GM21528 (cell line): ENCODE data around the gene WDR20.
"Not testable (repeated sequence)": the region's sequence is repeated elsewhere in the genome, so short reads cannot be mapped to it uniquely, and the experiment has no call there.

ENCODE experiments used
- ATAC-seq: cut with Tn5 transposase; IDR thresholded peaks from one replicate; pipeline ENCODE4 v1.9.1; 2021; ENCODE audit warnings: mild to moderate bottlenecking, moderate library complexity; ENCODE audit not compliant: unreplicated experiment, low FRiP score

WDR20 gene

DNA sequence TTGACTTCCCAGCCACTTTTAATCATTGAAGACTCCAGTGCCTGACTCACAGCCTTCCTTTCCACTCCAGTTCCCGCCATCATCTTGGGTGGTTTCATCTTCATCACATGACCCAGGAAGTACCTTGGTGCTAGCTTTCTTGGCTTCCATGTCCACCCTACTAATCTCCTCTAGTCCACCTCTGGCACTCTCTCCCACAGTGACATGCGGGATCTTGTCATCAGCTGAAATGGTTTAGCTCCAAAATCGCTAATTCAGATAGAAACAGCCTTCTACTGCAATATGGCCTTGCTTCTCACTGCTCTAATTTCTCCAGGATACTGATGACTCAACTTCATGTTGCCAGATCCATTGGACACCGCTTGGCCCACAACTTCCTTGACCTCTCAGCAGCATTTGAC, 24.5 kb downstream of the WDR20 start:
- ATAC-seq, result no peak

DNA sequence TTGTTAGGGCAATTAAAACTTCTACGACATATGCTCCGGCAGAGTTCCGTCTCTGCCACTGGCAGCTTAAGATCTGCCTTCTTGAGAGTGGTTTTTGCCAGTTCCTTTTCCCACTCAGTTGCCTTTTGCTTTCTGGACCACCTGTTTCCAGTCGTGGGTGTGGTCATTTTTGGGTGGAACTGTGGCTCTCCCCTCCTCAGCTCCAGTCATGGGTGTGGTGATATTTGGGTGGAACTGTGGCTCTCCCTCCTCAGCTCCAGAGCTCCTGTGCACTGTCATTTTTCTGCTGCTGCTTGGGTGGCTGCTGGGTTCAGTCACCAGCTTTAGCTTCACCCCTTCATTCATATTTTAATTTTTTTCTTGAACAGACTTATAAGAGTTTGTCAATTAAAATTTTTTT, 25.3 kb downstream of the WDR20 start:
- ATAC-seq, result no peak

DNA sequence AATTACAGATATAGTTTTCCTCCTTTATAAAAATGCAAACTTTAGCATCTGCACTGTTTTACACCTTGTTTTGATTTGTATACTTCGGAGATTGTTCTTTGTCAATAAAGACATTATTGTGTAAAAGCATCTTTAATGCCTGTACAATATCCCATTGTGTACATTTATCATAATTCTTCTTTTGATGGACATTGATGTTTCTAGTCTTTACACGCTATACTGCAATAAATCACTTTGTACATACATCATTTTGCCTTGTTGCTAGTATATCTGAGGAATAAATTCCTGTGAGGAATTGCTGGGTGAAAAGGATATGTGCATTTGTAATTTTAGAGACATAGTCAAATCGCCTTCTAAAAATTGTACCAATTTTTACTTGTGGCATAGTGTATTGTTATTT, 30.4 kb downstream of the WDR20 start:
- ATAC-seq, result no peak

DNA sequence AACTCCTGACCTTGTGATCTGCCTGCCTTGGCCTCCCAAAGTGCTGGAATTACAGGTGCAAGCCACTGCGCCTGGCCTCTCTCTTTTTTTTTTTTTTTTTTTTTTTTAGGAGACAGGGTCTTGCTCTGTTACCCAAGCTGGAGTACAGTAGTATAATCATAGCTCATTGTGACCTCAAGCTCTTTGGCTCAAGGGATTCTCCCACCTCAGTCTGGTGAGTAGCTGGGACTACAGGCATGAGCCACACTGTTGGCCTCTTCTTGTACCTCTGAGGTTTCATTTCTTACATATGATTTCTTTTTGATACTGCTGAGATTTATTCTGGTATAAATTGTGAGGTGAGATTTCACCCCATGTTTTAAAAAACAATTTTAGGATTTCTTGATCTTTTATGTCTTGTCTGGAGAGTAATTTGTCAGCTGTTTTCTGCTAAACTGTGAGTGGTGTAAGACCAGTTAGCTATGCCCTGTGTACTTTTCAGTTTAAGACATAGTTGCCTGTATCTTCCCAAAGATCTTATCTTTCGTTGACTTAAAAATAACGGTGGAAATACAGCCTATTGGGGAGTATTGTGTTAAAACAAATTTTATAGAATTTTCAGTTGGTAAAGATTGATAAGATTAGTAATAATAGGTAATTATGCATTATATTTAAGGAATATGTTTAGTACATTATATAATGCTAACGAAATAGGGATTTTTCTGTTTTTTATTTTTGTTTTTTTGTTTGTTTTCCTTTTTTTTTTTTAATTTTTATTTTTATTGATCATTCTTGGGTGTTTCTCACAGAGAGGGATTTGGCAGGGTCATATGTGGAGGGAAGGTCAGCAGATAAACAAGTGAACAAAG, 31.7 kb downstream of the WDR20 start:
- ATAC-seq, result no peak

DNA sequence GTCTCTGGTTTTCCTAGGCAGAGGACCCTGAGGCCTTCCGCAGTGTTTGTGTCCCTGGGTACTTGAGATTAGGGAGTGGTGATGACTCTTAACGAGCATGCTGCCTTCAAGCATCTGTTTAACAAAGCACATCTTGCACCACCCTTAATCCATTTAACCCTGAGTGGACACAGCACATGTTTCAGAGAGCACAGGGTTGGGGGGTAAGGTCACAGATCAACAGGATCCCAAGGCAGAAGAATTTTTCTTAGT, 32.2 kb downstream of the WDR20 start:
- not testable (repeated sequence) for ATAC-seq

DNA sequence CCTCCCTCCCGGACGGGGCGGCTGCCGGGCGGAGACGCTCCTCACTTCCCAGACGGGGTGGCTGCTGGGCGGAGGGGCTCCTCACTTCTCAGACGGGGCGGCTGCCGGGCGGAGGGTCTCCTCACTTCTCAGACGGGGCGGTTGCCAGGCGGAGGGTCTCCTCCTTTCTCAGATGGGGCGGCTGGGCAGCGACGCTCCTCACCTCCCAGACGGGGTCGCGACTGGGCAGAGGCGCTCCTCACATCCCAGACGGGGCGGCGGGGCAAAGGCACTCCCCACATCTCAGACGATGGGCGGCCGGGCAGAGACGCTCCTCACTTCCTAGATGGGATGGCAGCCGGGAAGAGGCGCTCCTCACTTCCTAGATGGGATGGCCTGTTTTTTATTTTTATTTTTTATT, 33.0 kb downstream of the WDR20 start:
- not testable (repeated sequence) for ATAC-seq

DNA sequence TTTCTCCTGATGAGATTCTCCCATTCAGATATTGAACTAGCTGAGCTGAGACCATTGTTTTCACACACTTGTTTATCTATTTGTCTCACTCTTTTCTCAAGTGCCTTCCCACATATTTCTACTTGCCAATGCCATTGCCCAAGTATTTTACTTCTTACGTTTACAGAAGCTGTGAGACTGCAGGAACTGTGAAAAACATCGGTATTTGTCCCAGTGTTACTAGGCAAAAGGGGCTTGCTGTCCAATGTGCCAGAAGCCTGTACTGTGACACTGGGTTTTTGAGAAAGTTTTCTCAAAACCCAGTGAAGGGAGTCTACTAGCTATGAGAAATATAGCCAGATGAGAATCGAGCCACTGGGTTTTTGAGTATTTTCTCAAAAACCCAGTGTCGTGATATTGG, 37.5 kb downstream of the WDR20 start:
- ATAC-seq, result no peak

DNA sequence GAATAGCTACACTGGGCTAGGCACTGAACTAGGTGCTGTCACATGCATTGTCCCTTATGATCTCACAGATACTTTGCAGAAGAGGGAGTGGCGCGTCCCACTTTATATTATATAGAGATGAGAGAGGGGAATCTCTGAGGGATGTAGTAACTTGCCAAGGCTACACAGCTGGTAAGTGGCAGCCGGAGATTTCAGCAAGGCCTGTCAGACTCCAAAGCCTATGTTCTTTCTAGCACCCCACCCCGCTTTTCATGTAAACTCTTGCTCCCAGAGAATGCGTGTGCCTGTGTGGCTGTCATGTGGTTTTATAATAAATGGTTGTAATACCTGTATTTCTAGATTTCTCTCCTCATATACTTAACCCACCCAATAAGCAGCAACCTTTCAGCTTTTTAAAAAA, 39.1 kb downstream of the WDR20 start:
- no peak for ATAC-seq

DNA sequence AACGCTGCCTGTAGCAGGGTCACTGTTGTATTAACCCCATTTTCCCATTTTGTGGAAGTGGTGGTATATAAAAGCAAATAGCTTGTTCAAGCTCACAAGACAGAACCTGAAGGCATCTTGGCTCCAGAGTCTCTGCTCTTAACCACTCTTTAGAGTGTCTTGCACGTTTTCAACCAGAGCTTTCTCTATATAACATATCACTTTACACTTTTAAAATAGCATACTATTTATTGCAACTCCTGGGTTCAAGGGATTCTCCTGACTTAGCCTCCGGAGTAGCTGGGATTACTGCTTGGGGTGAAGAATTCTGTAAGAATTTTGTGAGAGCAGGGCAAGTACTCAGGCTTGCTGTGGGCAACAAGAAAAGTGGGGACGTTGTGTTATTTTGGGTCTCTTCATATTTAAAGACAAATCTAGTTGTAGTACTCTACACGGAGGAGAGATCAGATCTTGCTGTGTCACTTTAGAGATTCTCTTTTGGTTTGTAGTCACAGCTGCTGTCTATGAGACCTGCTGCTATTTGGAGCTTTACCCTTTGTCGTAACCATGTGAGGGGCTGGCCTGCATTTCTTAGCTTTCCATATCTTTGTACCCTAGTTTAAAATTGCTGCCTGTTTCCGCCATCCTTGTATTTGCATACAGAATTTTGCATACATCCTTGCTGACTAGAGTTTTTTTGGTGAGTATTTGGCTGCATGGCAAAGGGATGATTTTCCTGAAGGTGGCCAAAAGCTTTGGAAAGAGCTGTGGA, 40.7 kb downstream of the WDR20 start:
- ATAC-seq, result no peak

DNA sequence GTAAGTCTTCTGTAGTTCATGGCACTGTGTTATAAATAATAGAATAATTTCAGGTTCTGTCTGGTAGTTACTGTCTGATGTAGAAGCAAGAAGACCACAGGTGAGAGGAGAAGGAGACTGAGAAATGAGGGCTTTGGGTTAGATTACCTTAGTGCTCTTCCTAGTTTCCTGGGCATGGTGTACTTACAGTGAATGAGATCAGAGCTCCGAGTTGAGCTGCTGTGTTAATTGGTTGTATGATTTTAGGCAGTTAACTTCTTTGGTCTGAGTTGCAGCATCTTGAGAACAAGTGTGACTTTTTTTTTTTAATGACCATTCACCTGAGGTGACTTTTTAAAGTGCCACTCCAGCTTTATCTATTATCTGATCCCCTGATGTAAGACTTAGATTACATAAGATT, 41.5 kb downstream of the WDR20 start:
- no peak for ATAC-seq

DNA sequence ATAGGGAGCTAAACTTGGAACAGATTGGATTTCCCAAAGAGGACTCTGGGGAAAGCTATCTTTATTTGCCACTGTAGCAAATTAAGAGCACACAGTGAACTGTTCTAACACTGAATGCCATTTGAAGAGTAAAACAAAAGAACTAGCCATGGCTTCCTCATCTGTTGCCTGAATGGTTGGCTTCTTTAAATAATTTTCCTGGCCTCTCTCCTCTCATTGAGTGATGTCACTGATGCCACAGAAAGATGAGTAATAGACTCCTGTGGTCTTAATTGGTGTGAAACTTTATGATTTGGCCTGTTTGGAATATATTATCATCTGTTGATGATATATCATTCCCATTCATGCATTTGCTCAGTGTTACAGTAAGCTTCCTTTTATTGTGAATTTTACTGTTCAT, 42.5 kb downstream of the WDR20 start:
- no peak for ATAC-seq

DNA sequence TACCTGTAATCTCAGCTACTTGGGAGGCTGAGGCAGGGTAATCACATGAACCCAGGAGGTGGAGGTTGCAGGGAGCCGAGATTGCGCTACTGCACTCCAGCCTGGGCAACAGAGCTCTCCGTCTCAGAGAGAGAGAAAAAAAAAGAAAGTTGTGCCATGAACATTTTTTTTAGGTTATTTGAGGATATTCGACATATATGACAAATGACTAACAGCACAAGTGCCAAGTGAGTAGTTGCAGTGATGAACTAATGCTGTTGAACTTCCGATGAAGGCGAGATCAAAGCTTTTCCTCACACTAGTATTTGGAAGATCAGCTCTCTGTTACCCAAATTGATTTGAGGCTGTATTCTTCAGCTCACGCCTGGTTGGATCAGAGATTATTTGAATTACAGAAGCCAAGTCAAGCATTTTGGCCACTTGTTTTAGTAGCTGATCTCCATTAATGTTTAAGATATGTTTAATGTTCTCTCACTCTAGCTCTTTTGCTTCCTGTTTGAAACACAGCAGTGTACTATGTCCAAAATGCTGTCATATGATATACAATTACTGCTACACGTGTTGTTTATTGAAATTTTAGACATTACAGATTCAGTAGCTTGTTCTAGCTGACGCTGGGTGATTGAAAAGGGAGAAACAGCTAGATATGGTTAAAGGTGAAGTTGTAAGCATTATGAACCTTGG, 43.4 kb downstream of the WDR20 start:
- no peak for ATAC-seq

DNA sequence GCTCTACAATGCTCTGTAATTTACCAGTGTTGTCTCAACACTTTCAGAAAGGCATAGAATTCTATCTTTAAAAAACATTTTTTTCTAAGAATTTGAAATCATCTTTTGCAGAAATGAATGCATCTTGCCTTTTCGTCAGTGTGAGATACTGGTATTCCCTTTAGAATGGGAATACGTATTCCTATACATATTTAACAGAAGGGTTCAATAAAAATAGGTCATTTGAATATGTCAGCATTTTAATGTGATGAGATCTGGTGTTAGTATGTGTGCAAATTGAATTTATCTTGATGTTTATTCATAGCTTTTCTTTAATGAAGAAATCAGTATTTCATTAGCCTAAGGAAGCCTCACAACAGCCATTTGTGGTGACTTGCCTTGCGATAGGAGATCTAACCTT, 44.2 kb downstream of the WDR20 start:
- ATAC-seq, result no peak

DNA sequence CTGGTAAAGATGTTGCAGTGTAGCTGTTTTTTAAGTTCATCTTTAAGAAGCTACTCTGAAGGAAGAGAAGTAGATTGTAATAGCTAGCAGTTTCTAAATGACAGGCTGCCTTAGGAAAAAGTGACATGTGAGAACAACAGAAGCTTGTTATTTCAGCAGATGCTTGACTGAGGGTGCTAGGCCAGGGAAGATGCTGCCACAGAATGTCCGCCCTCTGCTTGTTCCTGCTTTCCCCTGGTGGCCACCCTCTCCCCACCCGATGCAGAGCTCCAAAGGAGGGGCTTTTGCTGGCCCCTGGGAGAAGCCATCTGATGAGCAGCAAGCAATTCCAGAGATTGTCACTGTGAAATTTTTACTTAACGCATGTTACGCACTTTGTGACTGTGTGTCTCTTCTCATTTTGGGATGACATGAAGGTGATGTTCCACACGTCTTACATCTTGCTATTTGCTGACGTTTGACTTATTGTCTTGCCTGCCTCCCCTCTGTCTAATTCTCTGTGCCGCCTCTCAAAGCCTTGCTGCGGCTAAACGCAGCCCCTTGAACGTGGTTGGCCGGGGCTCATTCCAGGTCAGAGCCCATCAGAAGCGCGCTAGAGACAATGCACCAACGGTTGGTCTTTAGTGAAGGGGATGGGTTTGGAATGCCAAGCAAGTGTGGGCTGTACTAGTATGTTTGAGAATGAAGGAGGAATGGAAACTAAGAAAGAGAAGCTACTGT, 44.8 kb downstream of the WDR20 start:
- ATAC-seq, result no peak

DNA sequence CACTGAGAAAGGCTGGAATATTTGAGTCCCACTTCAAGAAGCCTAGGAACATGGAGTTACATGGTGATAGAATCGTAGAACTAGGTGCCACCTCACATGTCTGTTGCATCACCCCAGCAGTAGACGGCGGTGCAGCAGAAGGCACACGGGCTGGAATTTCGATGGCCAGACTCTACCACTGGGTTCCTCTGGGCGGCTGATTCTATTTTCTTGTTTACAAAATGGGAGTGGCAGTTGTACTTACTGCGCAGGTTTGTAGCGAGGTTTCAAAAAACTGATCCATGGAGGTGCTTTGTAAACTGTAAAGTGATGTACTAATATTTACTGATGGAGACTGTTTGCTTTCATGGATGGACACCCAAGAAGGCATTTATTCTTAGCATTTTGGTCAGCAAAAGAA, 45.7 kb downstream of the WDR20 start:
- no peak for ATAC-seq

DNA sequence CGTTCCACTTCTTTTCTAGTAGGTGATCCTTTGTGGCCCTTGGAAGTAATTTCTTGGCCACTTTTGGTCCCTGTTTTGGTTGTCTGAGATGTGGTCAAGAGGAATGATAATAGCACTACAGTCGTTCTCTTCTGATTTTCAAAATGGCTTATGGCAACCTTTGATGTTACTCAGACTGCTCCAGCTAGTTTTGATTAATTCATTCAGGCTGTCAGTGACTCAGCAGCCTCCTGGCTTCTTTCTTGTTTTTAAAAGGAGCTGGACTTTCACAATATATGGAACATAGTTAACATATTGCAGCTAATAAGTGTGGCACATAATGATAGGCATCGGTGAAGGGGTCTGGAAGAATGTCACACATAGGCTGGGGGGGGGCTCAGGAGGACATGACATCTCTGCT, 47.3 kb downstream of the WDR20 start:
- no peak for ATAC-seq

DNA sequence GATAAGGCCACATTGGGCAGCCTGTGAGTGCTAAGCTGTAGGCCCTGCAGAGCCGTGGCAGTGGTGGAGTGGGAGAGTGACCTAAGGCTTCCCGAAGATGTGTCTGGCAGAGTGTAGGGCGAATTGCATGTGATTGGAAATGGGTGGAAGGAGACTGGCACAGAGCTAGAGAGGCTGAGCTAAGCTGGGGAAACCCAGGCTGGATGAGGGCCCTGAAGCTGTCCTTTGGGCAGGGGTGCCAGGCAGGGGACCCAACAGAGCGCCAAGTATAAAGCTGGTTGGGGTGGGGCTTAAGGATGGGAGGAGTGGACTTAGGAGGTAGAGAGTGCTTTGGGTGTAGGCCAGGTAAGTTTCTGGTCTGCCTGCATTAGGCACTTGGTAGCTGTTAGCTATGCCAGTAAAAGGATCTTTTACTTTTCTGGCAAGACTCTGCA, 47.9 kb downstream of the WDR20 start:
- no peak for ATAC-seq

DNA sequence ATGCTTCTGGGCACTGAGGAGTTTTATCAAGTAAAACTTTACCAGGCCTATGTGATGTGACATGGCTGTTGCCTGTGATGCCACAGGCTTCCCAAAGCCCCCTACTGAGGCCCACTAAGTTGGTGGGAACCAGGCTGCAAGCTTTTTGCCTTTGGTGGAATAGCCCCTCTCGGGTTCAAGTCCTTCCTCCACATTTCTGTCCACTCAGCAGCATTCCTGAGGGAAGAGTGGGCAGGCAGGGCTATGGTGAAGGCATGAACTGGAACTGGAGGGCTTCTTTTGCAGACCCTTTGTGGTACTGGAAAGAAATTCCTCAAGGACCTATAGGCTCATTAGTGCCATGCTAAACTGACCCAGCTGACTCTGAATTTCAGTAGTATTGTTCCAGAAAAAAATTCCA, 48.5 kb downstream of the WDR20 start:
- ATAC-seq, result no peak

DNA sequence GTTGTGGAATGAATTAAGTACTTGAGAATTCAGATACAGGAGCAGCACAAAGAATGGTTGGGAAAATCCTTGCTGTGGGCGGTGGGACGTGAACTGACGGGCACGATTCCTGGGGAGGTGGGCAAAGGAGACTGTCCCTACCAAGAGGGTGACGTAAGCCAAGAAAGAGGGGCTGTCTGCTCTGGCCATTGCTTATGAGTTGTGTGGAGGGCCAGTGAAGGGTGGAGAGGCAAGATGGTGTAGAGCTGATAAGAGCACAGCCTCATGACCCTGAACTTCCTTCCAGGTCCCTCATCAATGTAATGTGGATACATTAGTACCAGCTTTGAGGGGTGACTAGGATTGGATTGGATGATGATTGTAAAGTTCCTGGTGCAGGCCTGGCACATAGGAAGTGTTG, 50.2 kb downstream of the WDR20 start:
- ATAC-seq, result no peak

DNA sequence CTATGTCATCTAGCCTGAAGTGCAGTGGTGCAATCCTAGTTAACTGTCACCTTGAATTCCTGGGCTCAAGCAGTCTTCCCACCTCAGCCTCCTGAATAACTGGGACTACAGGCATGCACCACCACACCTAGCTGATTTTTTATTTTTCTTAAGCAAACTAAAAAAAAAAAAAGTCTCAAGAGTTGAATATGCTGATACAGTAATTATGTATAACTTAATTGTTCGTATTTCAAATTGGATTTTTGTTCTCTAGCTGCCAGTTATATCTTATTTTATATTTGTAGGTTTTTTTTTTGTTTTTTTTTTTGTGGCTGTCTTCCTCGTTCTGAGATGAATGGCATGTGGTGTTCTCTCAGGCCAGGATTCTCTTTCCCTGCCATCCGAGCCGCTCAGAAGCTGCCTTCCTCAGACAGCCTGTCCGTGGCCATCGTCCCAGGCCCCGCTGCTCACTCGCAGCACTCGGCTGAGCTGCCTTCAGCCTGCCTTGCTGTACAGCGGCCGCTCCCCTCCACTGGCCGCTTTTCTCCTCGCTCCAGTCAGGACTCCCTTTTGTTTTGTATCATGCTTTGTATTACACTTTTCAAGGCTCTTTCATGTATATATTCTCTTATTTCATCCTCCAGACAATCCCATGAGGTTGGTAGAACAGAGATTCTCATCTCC, 53.3 kb downstream of the WDR20 start:
- no peak for ATAC-seq

DNA sequence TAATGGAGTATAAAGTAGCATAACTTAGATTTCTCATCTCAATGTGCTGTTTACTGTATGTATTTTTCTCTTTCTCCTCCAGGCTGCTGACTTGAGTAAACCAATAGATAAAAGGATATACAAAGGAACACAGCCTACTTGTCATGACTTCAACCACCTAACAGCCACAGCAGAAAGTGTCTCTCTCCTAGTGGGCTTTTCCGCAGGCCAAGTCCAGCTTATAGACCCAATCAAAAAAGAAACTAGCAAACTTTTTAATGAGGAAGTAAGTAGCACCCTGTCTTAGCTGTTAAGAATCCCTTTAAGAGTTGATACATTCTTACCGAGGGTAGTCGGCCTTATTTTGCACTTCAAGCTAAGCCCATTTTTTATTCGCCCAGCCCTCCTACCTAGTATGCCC, 55.2 kb downstream of the WDR20 start:
- ATAC-seq, result no peak
